Astrocyte of the cerebellum (primary cell): ENCODE results near the gene LIN7C.
A peak's percentile ranks its signal among the peaks of the same experiment; 100 is the strongest.

Experiments used
- DNase-seq: peaks from one replicate; pipeline ENCODE4 v3.0.0-alpha.2; 2011; ENCODE audit warnings: low read depth
- H3K4me3 ChIP-seq: 2 replicates; pipeline ENCODE4 v1.5.1; 2011; ENCODE audit warnings: mild to moderate bottlenecking, low read depth, low read length, moderate library complexity
- CTCF ChIP-seq: IDR thresholded peaks from 2 replicates; pipeline ENCODE4 v1.5.1; 2012; ENCODE audit warnings: low read length, low read depth, moderate library complexity, mild to moderate bottlenecking; ENCODE audit errors: missing control alignments
- in situ Hi-C: cut with HindIII; loops from 2 replicates; pipeline ENCODE4 v1.10.0; 2017; ENCODE audit warnings: low sequenced_read_pairs

Gene LIN7C

GRCh38 chr11:27487706-27488105 is 18.9 kb downstream of the LIN7C start:
- DNase-seq: no peak
- no peak overlapping the region for H3K4me3 ChIP-seq
- TF ChIP-seq CTCF: no peak
- in situ Hi-C loops: no loop called here

GRCh38 chr11:27485930-27486773 is 20.4 kb downstream of the LIN7C start:
- peak; percentile 69 for DNase-seq
- in situ Hi-C loops: no loop called here
- H3K4me3 ChIP-seq: no peak overlapping the region
- peak; percentile 67 for TF ChIP-seq CTCF

- no peak for DNase-seq
- H3K4me3 ChIP-seq: no peak overlapping the region
- in situ Hi-C loops: loop anchor here (5.0 kb wide), 1 partner anchor 285 kb away; no protein-coding TSS in a partner anchor
- TF ChIP-seq CTCF: no peak
Observed at GRCh38 chr11:27482793-27483192, 23.8 kb downstream of the LIN7C start.

GRCh38 chr11:27481992-27482391 is 24.6 kb downstream of the LIN7C start:
- no peak for TF ChIP-seq CTCF
- DNase-seq: no peak
- no peak overlapping the region for H3K4me3 ChIP-seq
- in situ Hi-C loops: loop anchor here (5.0 kb wide), 1 partner anchor 285 kb away; no protein-coding TSS in a partner anchor

- H3K4me3 ChIP-seq: no peak overlapping the region
- TF ChIP-seq CTCF: no peak
- no peak for DNase-seq
- in situ Hi-C loops: no loop called here
Observed at GRCh38 chr11:27477831-27478230, 28.7 kb downstream of the LIN7C start.

- no peak for DNase-seq
- TF ChIP-seq CTCF: no peak
- in situ Hi-C loops: no loop called here
Observed at GRCh38 chr11:27477243-27477642, 29.3 kb downstream of the LIN7C start.

More at GRCh38 chr11:27477243-27477642, 29.3 kb downstream of the LIN7C start:
- no peak overlapping the region for H3K4me3 ChIP-seq
